HG03457 (cell line): ENCODE data around the gene STX1A.
"Not testable (repeated sequence)": the region's sequence is repeated elsewhere in the genome, so short reads cannot be mapped to it uniquely, and the experiment has no call there.

Experiments
- ATAC-seq: cut with Tn5 transposase; IDR thresholded peaks from one replicate; pipeline ENCODE4 v1.9.1; 2021; ENCODE audit warnings: moderate number of reproducible peaks; ENCODE audit not compliant: unreplicated experiment

STX1A gene

GRCh38 chr7:73683788-73684693 is 35.4 kb downstream of the STX1A start:
- no peak for ATAC-seq

GRCh38 chr7:73683056-73683787 is 36.2 kb downstream of the STX1A start, which contains the start of the genes BUD23 and DNAJC30:
TSS of gene BUD23 (plus strand) at chr7:73683597. CDS start at chr7:73683626, 29 bp downstream.
TSS of gene DNAJC30 (minus strand) at chr7:73683453. CDS start at chr7:73683423, 30 bp downstream.
- peak; percentile 71 for ATAC-seq

GRCh38 chr7:73682745-73683055 is 36.8 kb downstream of the STX1A start:
- peak; percentile 8 for ATAC-seq

- ATAC-seq: no peak
Observed at GRCh38 chr7:73681031-73681430, 38.4 kb downstream of the STX1A start.

GRCh38 chr7:73680501-73680900 is 39.0 kb downstream of the STX1A start:
- no peak for ATAC-seq

- ATAC-seq: no peak
Observed at GRCh38 chr7:73679709-73680108, 39.8 kb downstream of the STX1A start.

- no peak for ATAC-seq
Observed at GRCh38 chr7:73678862-73679261, 40.6 kb downstream of the STX1A start.

GRCh38 chr7:73676062-73676461 is 43.4 kb downstream of the STX1A start:
- ATAC-seq: not testable (repeated sequence)

- ATAC-seq: no peak
Observed at GRCh38 chr7:73674468-73675124, 44.9 kb downstream of the STX1A start.

GRCh38 chr7:73671857-73672445 is 47.5 kb downstream of the STX1A start:
- no peak for ATAC-seq

- ATAC-seq: no peak
Observed at GRCh38 chr7:73671322-73671661, 48.2 kb downstream of the STX1A start.

GRCh38 chr7:73669858-73670385 is 49.5 kb downstream of the STX1A start:
- ATAC-seq: no peak

- ATAC-seq: no peak
Observed at GRCh38 chr7:73669288-73669701, 50.2 kb downstream of the STX1A start.

- ATAC-seq: no peak
Observed at GRCh38 chr7:73668886-73669230, 50.6 kb downstream of the STX1A start.

- ATAC-seq: peak; percentile 15
Observed at GRCh38 chr7:73668103-73668885, 51.2 kb downstream of the STX1A start.

GRCh38 chr7:73667344-73668102 is 51.9 kb downstream of the STX1A start, which contains the start of gene VPS37D:
TSS of gene VPS37D (plus strand) at chr7:73667831. CDS start at chr7:73667959, 128 bp downstream.
- peak; percentile 88 for ATAC-seq

GRCh38 chr7:73663033-73663432 is 56.4 kb downstream of the STX1A start:
- ATAC-seq: no peak

GRCh38 chr7:73660594-73660993 is 58.9 kb downstream of the STX1A start:
- ATAC-seq: not testable (repeated sequence)

GRCh38 chr7:73659983-73660382 is 59.5 kb downstream of the STX1A start:
- no peak for ATAC-seq
